ENCODE measurements around the gene CLSTN1. TPM values are rescaled to one million over a fixed set of nuclear protein-coding genes. Genes with fewer than 3 reads are reported as not detected.

Gene CLSTN1
- total and polyA plus RNA-seq, 2 of the 8 experiments (the other 6 are each of a cell fraction or from before 2014, with no cell fraction given), result 34.2 to 97.4 TPM

DNA sequence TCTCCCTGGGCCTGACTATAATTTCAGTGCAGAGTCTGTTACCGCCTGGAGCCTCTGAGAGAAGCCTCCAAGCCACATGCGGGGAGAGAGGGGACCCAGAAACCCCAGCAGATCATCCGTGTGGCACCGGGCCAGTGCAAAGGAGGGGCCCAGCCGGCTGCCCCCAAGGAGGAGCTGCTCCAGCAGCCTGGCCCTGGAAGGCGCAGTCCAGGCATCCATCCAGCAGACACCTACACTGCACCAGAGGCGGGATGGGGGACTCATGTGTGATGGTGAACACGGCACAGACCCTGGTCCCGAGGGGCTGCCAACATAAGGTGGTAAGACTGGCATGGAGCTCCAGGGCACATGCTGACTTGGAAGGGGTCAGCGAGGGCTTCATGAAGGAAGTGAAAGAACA is 39.6 kb upstream of the CLSTN1 start (continued):
- TF ChIP-seq, protein P1, sequence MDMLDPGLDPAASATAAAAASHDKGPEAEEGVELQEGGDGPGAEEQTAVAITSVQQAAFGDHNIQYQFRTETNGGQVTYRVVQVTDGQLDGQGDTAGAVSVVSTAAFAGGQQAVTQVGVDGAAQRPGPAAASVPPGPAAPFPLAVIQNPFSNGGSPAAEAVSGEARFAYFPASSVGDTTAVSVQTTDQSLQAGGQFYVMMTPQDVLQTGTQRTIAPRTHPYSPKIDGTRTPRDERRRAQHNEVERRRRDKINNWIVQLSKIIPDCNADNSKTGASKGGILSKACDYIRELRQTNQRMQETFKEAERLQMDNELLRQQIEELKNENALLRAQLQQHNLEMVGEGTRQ (IDR thresholded peaks at IDR 0.05; ENCODE audit: low read length), result no peak

Data from H1 (cell line).